Naive thymus-derived CD4-positive, alpha-beta T cell (primary cell): ENCODE results near the gene RAE1. TPM values are rescaled to one million over a fixed set of nuclear protein-coding genes. Genes with fewer than 3 reads are reported as not detected.
A peak's percentile ranks its signal among the peaks of the same experiment; 100 is the strongest.
"Not testable (repeated sequence)": the region's sequence is repeated elsewhere in the genome, so short reads cannot be mapped to it uniquely, and the experiment has no call there.

ENCODE experiments used
- ATAC-seq: fragments of 150-1000 bp; cut with Tn5 transposase; 2 replicates; pipeline ENCODE4 v1.10.0; 2021; ENCODE audit warnings: mild to moderate bottlenecking, moderate library complexity
- CTCF ChIA-PET: fragments of 350-600 bp; sonication (Branson Sonifier 250); formaldehyde crosslinking; loops from one replicate; lab custom pipeline; 2021; ENCODE audit warnings: antibody characterized with exemption; lab: Charles Lee
- POLR2A ChIA-PET: fragments of 350-600 bp; sonication (Branson Sonifier 250); formaldehyde crosslinking; loops from one replicate; lab custom pipeline; 2021; ENCODE audit warnings: antibody characterized with exemption, inconsistent platforms; lab: Charles Lee
- DNase-seq, 9 donors: peaks; one replicate each; pipeline versions ENCODE4 v3.0.0 to v3.0.0-alpha.2; 2020 to 2022; ENCODE audit warnings: mixed read lengths in 1 of 9
- H3K27ac ChIP-seq: one replicate; pipeline ENCODE4 v1.7.0; 2013; ENCODE audit warnings: mild to moderate bottlenecking, low read depth, low read length, moderate library complexity
- H3K27me3 ChIP-seq, 2 donors: one replicate each; pipeline ENCODE4 v1.7.0; 2013; ENCODE audit warnings: low read length in 2 of 2, mild to moderate bottlenecking in 2 of 2, moderate library complexity in 2 of 2; ENCODE audit not compliant: control insufficient read depth in 2 of 2, insufficient read depth in 2 of 2
- H3K36me3 ChIP-seq, 3 experiments: 1 replicate in 2 of 3; 2 replicates in 1 of 3; pipeline ENCODE4 v1.7.0; 2013; ENCODE audit warnings: low read length in 3 of 3, mild to moderate bottlenecking in 3 of 3, moderate library complexity in 1 of 3; ENCODE audit not compliant: insufficient read depth in 3 of 3, control insufficient read depth in 2 of 3
- H3K4me1 ChIP-seq, 2 donors: one replicate each; pipeline ENCODE4 v1.7.0; 2013; ENCODE audit warnings: low read length in 2 of 2, mild to moderate bottlenecking in 2 of 2, moderate library complexity in 1 of 2; ENCODE audit not compliant: control insufficient read depth in 2 of 2, insufficient read depth in 2 of 2
- H3K4me3 ChIP-seq: 2 replicates; pipeline ENCODE4 v1.7.0; 2013; ENCODE audit warnings: mild to moderate bottlenecking, low read length
- H3K9me3 ChIP-seq, 3 experiments: 1 replicate in 2 of 3; 2 replicates in 1 of 3; pipeline ENCODE4 v1.7.0; 2013; ENCODE audit warnings: low read length in 3 of 3; ENCODE audit not compliant: control insufficient read depth in 2 of 3
- H3K27ac Mint-ChIP-seq, 9 donors: one replicate each; pipeline ENCODE4 v1.8.0; 2020 to 2022; ENCODE audit warnings: mixed read lengths in 9 of 9, mild to moderate bottlenecking in 8 of 9, moderate library complexity in 5 of 9, inconsistent platforms in 2 of 9
- H3K27me3 Mint-ChIP-seq, 5 donors: one replicate each; pipeline ENCODE4 v1.8.0; 2021 to 2022; ENCODE audit warnings: mixed read lengths in 5 of 5, mild to moderate bottlenecking in 1 of 5
- H3K36me3 Mint-ChIP-seq, 5 donors: one replicate each; pipeline ENCODE4 v1.8.0; 2020 to 2022; ENCODE audit warnings: mixed read lengths in 5 of 5, mild to moderate bottlenecking in 3 of 5, inconsistent platforms in 1 of 5
- H3K4me1 Mint-ChIP-seq, 7 donors: one replicate each; pipeline ENCODE4 v1.8.0; 2020 to 2022; ENCODE audit warnings: mixed read lengths in 7 of 7, mild to moderate bottlenecking in 3 of 7, inconsistent platforms in 1 of 7
- H3K4me3 Mint-ChIP-seq, 10 donors: one replicate each; pipeline ENCODE4 v1.8.0; 2020 to 2022; ENCODE audit warnings: mild to moderate bottlenecking in 10 of 10, mixed read lengths in 10 of 10, moderate library complexity in 6 of 10, inconsistent platforms in 2 of 10
- H3K9me3 Mint-ChIP-seq, 11 donors: one replicate each; pipeline ENCODE4 v1.8.0; 2020 to 2022; ENCODE audit warnings: mixed read lengths in 11 of 11, mild to moderate bottlenecking in 4 of 11, inconsistent platforms in 1 of 11, moderate library complexity in 1 of 11
- intact Hi-C, 2 donors: fragments of 100-400 bp; cut with micrococcal nuclease; formaldehyde crosslinking; loops; one replicate each; pipeline ENCODE4 v1.15.1; 2023
- polyA plus RNA-seq, 2 donors: library from polyadenylated mRNA; unstranded; fragments of 300-500 nt; fragmentation: Illumina TruSeq; gene quantifications; one replicate each; pipeline ENCODE4 v1.2.3, GENCODE V29; 2021
- total RNA-seq, 6 experiments: library from RNA in 5 of 6; stranded (reverse) in 5 of 6; gene quantifications; 1 replicate in 5 of 6; 2 replicates in 1 of 6; pipeline ENCODE4 v1.2.3 and lab custom pipeline; 2021 to 2026

The RAE1 gene
- total and polyA plus RNA-seq, 7 experiments from 2014 or later, result 31.0 to 65.1 (median 40.4) TPM

DNA sequence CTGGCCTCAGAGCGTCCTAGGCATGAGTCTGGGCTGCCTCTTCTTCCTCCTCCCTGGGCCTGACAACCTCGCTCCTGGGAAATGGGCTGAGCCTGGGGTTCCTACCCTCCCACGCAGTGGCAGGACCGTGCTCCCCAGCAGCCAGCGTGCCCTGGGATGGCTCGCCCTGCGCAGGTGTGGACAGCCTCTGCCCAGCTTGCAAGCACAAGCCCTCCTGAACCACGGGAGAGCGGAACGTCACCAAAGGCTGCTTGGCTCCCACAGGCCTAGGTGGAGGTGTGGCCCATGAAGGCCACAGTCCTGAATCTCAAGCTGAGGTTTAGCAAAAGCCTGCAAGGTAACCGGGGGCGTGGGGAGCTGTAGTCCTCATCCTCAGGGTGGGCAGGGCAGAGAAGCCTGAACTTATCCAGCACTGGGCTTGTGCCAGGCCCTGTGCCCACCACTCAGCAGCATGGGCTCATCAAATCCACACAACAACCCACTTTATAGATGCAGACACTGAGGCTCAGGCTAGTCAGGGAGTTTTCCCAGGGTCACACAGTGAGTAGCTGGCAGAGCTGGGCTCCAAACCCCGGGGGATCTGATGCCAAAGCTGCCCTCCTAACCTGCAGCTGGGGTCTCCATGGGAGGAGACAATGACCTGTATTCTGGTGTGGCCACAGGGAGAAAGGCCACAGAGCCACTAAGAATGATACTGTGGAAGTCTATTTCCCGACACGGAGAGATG lies 65.4 kb downstream of the RAE1 start:
- H3K4me1 ChIP-seq, result peaks cover 0 to 3% of the 10 kb centered on the region in 2 donors
- ATAC-seq (no peak), DNase-seq (no peak)
- ChIA-PET POLR2A (interaction anchor here (1.0 to 3.4 kb wide), 2 partner anchors 15 to 18 kb away, joined by 4 to 15 read pairs; no protein-coding TSS in a partner anchor), CTCF (interaction anchor here (1.2 kb wide), 1 partner anchor 18 kb away, joined by 3 read pairs; no protein-coding TSS in a partner anchor)
- Mint-ChIP-seq H3K4me1 (peaks cover 7 to 25% (median 19%) of the 10 kb centered on the region in 7 donors), H3K27ac (peak overlapping the region in 3 of 9 donors; percentile 9 to 61 (median 60)), H3K9me3 (peaks cover 0 to 3% (median 0%) of the 10 kb centered on the region in 11 donors), H3K36me3 (no peaks in the 10 kb centered on the region), H3K27me3 (peaks cover 0 to 9% (median 0%) of the 10 kb centered on the region in 5 donors), H3K4me3 (no peak overlapping the region)
- no peaks in the 10 kb centered on the region for H3K9me3 ChIP-seq
- no peaks in the 10 kb centered on the region for H3K36me3 ChIP-seq
- H3K27me3 ChIP-seq, result no peaks in the 10 kb centered on the region
- no peak overlapping the region for H3K4me3 ChIP-seq
- intact Hi-C loops, result loop anchor here in 1 of 2 donors (2.0 kb wide), 1 partner anchor 16 kb away; no protein-coding TSS in a partner anchor
- no peak overlapping the region for H3K27ac ChIP-seq

DNA sequence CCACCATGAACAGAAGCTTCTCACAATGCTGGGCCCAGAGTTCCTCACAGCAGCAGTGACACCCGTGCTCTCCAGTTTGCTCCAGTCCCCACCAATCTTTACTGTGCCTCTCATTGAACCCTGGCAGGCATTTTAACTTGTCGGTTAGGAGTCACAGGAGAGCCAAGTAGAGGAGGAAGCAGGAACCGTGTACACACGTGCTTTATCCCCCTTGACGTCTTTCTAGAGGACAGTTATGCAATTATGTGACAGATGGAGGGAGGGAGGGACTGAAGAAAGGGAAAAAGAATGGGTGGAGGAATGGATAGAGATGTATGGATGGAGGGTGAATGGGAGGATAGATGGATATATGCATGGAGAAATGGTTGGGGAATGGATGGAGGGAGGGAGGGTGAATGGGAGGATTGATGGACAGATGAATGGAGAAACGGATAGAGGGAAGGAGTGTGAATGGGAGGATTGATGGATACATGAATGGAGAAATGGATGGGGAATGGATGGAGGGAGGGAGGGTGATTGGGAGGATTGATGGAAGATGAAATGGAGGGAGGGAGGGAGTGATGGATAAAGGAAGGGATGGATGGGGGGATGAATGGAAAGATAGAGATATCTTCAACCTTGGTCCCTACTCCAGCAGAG lies 66.1 kb downstream of the RAE1 start:
- H3K36me3 Mint-ChIP-seq, result no peaks in the 10 kb centered on the region
- intact Hi-C loops, result loop anchor here in 1 of 2 donors (2.0 kb wide), 1 partner anchor 16 kb away; no protein-coding TSS in a partner anchor
- Histone ChIP-seq H3K4me1 (peaks cover 0 to under 1% of the 10 kb centered on the region in 2 donors), H3K9me3 (no peaks in the 10 kb centered on the region), H3K4me3 (no peak overlapping the region), H3K27ac (no peak overlapping the region), H3K36me3 (no peaks in the 10 kb centered on the region), H3K27me3 (no peaks in the 10 kb centered on the region)
- no peak for DNase-seq
- peaks cover 0 to 3% (median 0%) of the 10 kb centered on the region in 11 donors for H3K9me3 Mint-ChIP-seq
- H3K27ac Mint-ChIP-seq, result peak overlapping the region in 3 of 9 donors; percentile 14 to 58 (median 49)
- H3K4me1 Mint-ChIP-seq, result peaks cover 7 to 29% (median 19%) of the 10 kb centered on the region in 7 donors
- H3K27me3 Mint-ChIP-seq, result peaks cover 0 to 13% (median 0%) of the 10 kb centered on the region in 5 donors
- POLR2A ChIA-PET, result interaction anchor here (1.0 to 3.4 kb wide), 2 partner anchors 16 to 19 kb away, joined by 4 to 15 read pairs; no protein-coding TSS in a partner anchor
- no peak for ATAC-seq
- CTCF ChIA-PET, result interaction anchor here (1.2 to 1.3 kb wide), 2 partner anchors 19 to 36 kb away, joined by 3 read pairs; no protein-coding TSS in a partner anchor
- H3K4me3 Mint-ChIP-seq, result no peak overlapping the region

DNA sequence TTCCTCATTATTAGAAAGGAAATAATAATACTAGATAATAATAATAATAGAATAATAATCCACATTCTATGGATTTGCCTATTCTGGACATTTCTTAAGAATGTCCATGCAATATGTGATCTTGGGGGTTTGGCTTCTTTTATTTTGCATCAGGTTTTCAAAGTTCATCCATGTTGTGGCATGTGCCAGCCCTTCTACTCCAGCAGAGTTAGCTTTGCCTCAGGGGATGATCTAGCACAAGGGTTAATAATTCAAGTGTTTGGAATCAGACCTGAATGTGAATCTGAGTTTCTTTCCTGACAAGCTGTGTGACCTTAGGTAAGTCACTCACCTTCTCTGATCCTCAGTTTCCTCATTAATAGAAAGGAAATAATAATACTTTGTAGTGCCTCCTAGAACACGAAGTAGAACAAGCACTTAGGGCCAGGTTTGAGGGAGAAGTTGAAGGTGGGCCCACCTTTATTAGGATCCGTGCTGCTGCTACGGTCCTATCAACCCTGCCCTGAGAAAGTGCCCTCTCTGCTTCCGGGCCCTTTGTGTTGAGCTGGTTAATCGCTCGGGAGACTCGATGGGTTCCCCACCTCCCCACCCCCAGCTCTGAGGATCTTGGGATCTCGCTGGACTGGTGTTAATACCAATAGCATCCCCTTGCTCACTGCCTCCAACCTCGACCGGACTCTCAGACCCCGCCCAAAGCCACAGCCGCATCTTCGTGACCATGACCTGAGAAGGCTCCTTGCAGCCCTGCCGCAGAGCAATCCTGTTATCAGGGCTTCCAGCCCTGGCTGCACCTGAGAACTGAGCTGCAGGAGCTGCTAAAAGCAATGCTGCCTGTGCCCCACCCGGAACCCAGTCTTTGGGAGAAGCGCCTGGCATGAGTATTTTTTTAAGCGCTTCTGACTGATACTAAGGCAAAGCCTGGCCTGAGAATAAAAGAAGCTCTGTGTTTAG lies 67.0 kb downstream of the RAE1 start:
- Mint-ChIP-seq H3K9me3 (peaks cover 0 to 3% (median 0%) of the 10 kb centered on the region in 11 donors), H3K4me3 (no peak overlapping the region), H3K27ac (peak overlapping the region in 6 of 9 donors; percentile 2 to 76 (median 62)), H3K27me3 (peaks cover 0 to 13% (median 0%) of the 10 kb centered on the region in 5 donors), H3K4me1 (peaks cover 3 to 24% (median 17%) of the 10 kb centered on the region in 7 donors), H3K36me3 (no peaks in the 10 kb centered on the region)
- H3K4me3 ChIP-seq, result no peak overlapping the region
- ChIA-PET CTCF (interaction anchor here (0.6 to 1.5 kb wide), 5 partner anchors 10 to 225 kb away, joined by 3 to 7 read pairs (median 4); no protein-coding TSS in a partner anchor), POLR2A (interaction anchor here (1.2 to 3.4 kb wide), 3 partner anchors 15 to 28 kb away, joined by 4 to 15 read pairs (median 5); partner anchors contain the start of gene RBM38)
- H3K9me3 ChIP-seq, result no peaks in the 10 kb centered on the region
- H3K27ac ChIP-seq, result no peak overlapping the region
- ATAC-seq, result no peak
- H3K36me3 ChIP-seq, result no peaks in the 10 kb centered on the region
- no peaks in the 10 kb centered on the region for H3K27me3 ChIP-seq
- intact Hi-C loops, result loop anchor here in 1 of 2 donors (2.0 kb wide), 1 partner anchor 15 kb away; no protein-coding TSS in a partner anchor
- no peaks in the 10 kb centered on the region for H3K4me1 ChIP-seq
- DNase-seq, result no peak

DNA sequence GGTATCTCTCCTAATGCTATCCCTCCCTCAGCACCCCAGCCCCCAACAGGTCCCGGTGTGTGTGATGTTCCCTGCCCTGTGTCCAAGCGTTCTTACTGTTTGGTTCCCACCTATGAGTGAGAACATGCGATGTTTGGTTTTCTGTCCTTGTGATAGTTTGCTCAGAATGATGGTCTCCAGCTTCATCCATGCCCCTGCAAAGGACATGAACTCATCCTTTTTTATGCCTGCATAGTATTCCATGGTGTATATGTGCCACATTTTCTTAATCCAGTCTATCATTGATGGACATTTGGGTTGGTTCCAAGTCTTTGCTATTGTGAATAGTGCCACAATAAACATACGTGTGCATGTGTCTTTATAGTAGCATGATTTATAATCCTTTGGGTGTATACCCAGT lies 68.4 kb downstream of the RAE1 start:
- H3K27me3 ChIP-seq, ATAC-seq, H3K9me3 ChIP-seq, H3K4me1 ChIP-seq, DNase-seq, intact Hi-C loops, H3K9me3 Mint-ChIP-seq, H3K4me3 ChIP-seq, H3K36me3 Mint-ChIP-seq, H3K4me3 Mint-ChIP-seq, H3K36me3 ChIP-seq, H3K27ac ChIP-seq: not testable (repeated sequence)
- Mint-ChIP-seq H3K27ac (peak overlapping the region in 1 of 9 donors; percentile 76), H3K27me3 (peaks cover 0 to 13% (median 0%) of the 10 kb centered on the region in 5 donors), H3K4me1 (peaks cover 8 to 36% (median 28%) of the 10 kb centered on the region in 7 donors)
- ChIA-PET POLR2A (interaction anchor here (3.4 kb wide), 1 partner anchor 21 kb away, joined by 15 read pairs; no protein-coding TSS in a partner anchor), CTCF (interaction anchor here (1.3 kb wide), 1 partner anchor 8 kb away, joined by 4 read pairs; no protein-coding TSS in a partner anchor)

DNA sequence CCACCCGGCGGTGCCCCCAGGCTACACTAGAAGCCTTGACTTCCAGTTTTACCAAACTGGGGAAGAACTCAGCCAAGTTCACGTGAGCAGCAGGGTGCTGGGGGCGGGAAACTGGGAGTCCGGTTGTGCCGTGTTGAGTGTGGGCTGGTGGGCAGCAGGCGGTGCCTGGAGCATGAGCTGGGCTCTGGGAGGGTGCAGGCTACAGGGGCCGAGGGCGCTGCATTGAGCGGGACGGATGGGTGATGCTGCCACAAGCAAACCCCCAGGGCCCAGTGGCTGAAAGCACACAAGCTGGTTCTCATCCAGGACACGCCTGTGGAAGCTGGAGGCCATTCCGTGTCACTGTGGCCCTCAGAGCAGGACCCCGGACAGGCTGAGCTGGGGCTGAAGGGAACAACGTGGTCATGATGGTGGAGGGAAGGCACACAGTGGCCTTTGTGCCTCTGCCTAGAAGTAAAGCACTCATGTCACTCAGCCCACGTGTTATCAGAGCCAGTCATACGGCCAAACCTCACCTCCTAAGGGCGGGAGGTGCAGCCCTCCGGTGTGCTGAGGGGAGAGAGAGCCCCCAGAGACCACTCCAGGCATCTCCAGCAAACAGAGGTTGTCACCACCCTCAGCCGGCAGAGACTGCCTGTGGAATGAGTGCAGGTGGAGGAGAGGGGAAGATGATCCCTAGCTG lies 69.7 kb downstream of the RAE1 start:
- H3K9me3 Mint-ChIP-seq, result peaks cover 0 to 3% (median 0%) of the 10 kb centered on the region in 11 donors
- no peaks in the 10 kb centered on the region for H3K36me3 ChIP-seq
- peak overlapping the region in 1 of 9 donors; percentile 69 for H3K27ac Mint-ChIP-seq
- ATAC-seq, result no peak
- no peaks in the 10 kb centered on the region for H3K27me3 ChIP-seq
- no peak overlapping the region for H3K4me3 Mint-ChIP-seq
- peaks cover 8 to 48% (median 34%) of the 10 kb centered on the region in 7 donors for H3K4me1 Mint-ChIP-seq
- POLR2A ChIA-PET, result interaction anchor here (0.5 kb wide), 1 partner anchor 11 kb away, joined by 3 read pairs; no protein-coding TSS in a partner anchor
- no peak overlapping the region for H3K4me3 ChIP-seq
- no peaks in the 10 kb centered on the region for H3K9me3 ChIP-seq
- CTCF ChIA-PET, result no interaction called here
- H3K27me3 Mint-ChIP-seq, result peaks cover 0 to 13% (median 0%) of the 10 kb centered on the region in 5 donors
- no peak overlapping the region for H3K27ac ChIP-seq
- H3K36me3 Mint-ChIP-seq, result no peaks in the 10 kb centered on the region
- DNase-seq, result no peak
- peaks cover 0 to 4% of the 10 kb centered on the region in 2 donors for H3K4me1 ChIP-seq
- intact Hi-C loops, result no loop called here
